Kidney epithelial cell (primary cell): ENCODE data around the gene TUBG2. TPM values are rescaled to one million over a fixed set of nuclear protein-coding genes. Genes with fewer than 3 reads are reported as not detected.
"Not testable (repeated sequence)": the region's sequence is repeated elsewhere in the genome, so short reads cannot be mapped to it uniquely, and the experiment has no call there.

Experiments used
- DNase-seq: peaks from one replicate; pipeline ENCODE4 v3.0.0-alpha.2; 2010; ENCODE audit warnings: low read depth
- H3K27me3 ChIP-seq: 2 replicates; pipeline ENCODE4 v1.6.0; 2011; ENCODE audit warnings: low read length; ENCODE audit not compliant: control insufficient read depth, insufficient read depth
- H3K36me3 ChIP-seq: 2 replicates; pipeline ENCODE4 v1.5.1; 2011; ENCODE audit warnings: low read length; ENCODE audit not compliant: control insufficient read depth, insufficient read depth
- H3K4me3 ChIP-seq: 2 replicates; pipeline ENCODE4 v1.5.1; 2011; ENCODE audit warnings: low read depth, mild to moderate bottlenecking, control low read depth, low read length
- total RNA-seq: library from RNA; depleted of rRNA; stranded (reverse); fragments of >200 nt; gene quantifications from 2 replicates; pipeline ENCODE4 v1.2.3, GENCODE V29; 2015
- TF ChIP-seq, protein P1 (sequence below): IDR thresholded peaks from 2 replicates; pipeline ENCODE4 v1.5.1; 2011; ENCODE audit warnings: mild to moderate bottlenecking, moderate library complexity, low read length, control low read depth, inconsistent platforms; ENCODE audit not compliant: insufficient read depth, poor library complexity, severe bottlenecking

The TUBG2 gene
- total RNA-seq, 1 donor from 2014 or later = 11.3 TPM

DNA sequence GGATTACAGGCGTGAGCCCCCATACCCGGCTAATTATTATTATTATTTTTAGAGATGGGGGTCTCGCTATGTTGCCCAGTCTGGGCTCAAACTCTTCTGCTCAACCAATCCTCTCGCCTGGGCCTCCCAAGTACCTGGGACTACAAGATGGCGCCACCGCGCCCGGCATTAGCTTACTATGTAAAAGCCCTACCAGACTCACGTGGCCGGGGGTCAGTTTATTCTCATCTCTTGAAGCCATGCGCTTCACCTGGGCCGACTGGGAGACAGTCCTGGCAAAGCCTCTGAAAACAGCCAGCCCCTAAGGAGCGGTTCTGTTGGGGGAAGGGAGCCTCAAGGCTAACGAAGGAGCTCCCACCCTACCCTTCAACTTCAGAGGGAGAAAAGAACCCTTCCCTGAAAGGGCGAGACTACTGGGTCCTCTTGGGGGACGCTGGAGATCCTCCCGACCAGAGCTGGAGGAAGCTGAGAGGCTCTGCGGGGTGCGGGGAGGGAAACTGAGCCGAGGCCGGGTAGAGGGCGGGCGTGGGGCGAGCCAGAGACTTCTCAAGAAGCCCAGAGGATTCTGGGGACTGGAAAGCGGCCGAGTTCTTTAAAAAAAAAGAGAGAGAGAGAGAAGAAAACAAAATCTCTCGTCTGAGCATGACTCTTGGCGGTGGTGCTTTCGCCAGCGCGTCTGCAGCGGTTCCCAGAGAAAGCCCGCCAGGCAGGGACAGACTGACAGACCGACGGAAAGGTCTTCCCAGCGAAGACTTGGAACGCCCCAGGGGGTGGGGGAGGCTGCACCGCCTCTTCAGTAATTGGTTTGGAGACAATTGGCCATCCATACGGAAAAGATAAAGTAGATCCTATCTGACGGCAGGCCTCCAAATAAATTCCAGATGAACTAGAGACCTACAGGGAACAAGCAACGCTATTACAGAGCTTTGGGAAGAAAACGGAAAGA, 5.6 kb upstream of the TUBG2 start:
- TF ChIP-seq, protein P1, sequence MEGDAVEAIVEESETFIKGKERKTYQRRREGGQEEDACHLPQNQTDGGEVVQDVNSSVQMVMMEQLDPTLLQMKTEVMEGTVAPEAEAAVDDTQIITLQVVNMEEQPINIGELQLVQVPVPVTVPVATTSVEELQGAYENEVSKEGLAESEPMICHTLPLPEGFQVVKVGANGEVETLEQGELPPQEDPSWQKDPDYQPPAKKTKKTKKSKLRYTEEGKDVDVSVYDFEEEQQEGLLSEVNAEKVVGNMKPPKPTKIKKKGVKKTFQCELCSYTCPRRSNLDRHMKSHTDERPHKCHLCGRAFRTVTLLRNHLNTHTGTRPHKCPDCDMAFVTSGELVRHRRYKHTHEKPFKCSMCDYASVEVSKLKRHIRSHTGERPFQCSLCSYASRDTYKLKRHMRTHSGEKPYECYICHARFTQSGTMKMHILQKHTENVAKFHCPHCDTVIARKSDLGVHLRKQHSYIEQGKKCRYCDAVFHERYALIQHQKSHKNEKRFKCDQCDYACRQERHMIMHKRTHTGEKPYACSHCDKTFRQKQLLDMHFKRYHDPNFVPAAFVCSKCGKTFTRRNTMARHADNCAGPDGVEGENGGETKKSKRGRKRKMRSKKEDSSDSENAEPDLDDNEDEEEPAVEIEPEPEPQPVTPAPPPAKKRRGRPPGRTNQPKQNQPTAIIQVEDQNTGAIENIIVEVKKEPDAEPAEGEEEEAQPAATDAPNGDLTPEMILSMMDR = no peak
- H3K27me3 ChIP-seq = no peaks in the 10 kb centered on the region
- no peak for DNase-seq
- no peaks in the 10 kb centered on the region for H3K36me3 ChIP-seq
- H3K4me3 ChIP-seq = peak overlapping the region; percentile 13

DNA sequence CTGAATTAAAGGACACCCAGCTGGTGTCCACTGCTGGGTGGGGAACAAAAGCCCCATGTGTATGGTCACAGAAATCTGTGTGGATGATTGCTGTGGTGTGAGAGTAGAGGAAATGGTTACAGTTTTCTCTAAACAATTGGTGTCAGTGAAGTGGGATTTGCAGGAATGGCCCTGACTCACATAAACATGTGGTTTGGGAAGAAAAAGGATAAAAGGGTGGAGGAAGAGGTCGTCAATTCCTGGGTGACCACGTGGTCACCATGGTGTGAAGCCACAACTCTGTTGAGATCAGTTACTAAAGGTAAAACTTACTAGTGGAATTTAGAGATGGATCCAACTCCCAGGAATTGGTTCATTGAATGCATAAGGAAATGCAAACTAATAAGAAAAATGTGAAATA, 3.6 kb upstream of the TUBG2 start:
- peak; percentile 37 for DNase-seq
- Histone ChIP-seq H3K27me3 (no peaks in the 10 kb centered on the region), H3K4me3 (no peak overlapping the region), H3K36me3 (no peaks in the 10 kb centered on the region)
- TF ChIP-seq, protein P1 = no peak

- no peak for DNase-seq
Measured at GRCh38 chr17:42657824-42658588, 1.1 kb upstream of the TUBG2 start.

GRCh38 chr17:42659932-42660274, 819 bp downstream of the TUBG2 start:
- not testable (repeated sequence) for DNase-seq, H3K36me3 ChIP-seq, H3K27me3 ChIP-seq
- peak overlapping the region; percentile 58 for H3K4me3 ChIP-seq

More at GRCh38 chr17:42657824-42658588, 1.1 kb upstream of the TUBG2 start:
- Histone ChIP-seq H3K36me3 (peaks cover 1% of the 10 kb centered on the region), H3K4me3 (no peak overlapping the region), H3K27me3 (no peaks in the 10 kb centered on the region)
- TF ChIP-seq, protein P1 = no peak

DNA sequence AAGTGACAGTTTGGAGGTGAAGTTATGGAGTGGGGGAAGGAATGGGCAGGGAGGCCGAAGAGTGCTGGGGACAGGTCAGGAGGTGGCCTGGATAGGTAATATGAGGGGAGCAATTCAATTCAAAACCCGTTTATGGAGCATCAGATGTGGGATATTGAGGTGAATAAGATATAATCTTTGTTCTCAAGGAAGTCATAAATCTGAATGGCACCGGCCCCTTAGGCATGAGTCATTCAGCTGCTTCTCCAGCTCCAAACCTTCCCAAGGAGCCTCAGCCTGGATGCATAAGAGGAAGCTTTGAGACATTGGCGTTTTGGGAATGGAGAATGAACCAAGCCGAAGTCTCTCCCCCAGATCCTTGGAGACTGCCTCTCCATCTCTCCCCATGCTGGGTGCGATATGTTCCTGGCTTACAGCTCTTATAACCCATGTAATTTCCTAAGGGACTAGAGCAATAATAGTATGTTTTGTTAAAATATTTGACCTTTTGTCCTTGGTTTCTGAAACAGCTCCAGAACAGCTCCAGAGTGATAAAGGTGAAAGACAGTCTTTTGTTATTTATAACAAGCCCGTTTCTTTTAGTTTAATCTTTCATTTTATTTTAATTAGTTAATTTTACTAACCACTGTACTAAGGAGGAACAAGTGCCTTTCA, 1.7 kb downstream of the TUBG2 start:
- Histone ChIP-seq H3K36me3 (peaks cover 1% of the 10 kb centered on the region), H3K27me3 (no peaks in the 10 kb centered on the region), H3K4me3 (no peak overlapping the region)
- no peak for DNase-seq
- TF ChIP-seq, protein P1 = no peak

DNA sequence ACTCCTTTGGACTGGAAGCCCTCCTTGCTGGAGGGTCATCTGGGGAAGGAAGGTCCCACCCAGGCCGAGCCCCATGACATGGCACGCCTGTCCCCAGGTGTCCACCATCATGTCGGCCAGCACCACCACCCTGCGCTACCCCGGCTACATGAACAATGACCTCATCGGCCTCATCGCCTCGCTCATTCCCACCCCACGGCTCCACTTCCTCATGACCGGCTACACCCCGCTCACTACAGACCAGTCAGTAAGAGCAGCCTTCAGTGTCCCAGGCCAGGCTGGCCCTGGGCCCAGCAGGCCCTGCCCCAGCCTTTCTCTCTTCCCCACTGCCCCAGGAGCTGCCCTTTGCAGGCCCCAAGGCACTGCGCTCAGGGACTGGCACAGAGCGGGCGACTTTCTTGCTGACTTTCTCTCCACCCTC, 6.5 kb downstream of the TUBG2 start:
- DNase-seq = no peak
- peaks cover 6% of the 10 kb centered on the region for H3K36me3 ChIP-seq
- H3K4me3 ChIP-seq = no peak overlapping the region
- TF ChIP-seq, protein P1 = no peak
- no peaks in the 10 kb centered on the region for H3K27me3 ChIP-seq

- H3K4me3 ChIP-seq, H3K36me3 ChIP-seq, H3K27me3 ChIP-seq, DNase-seq: not testable (repeated sequence)
Measured at GRCh38 chr17:42666126-42666525, 7.0 kb downstream of the TUBG2 start.
